H1 (cell line): ENCODE measurements around the gene ANAPC16. TPM values are rescaled to one million over a fixed set of nuclear protein-coding genes. Genes with fewer than 3 reads are reported as not detected.

Source experiments
- polyA plus RNA-seq, 7 experiments: library from polyadenylated mRNA; depleted of rRNA in 3 of 7; stranded (reverse) in 5 of 7; unstranded in 2 of 7; fragments of >200 nt in 5 of 7; fragments of 200-250 nt in 2 of 7; gene quantifications; 1 replicate in 5 of 7; 2 replicates in 1 of 7; 4 replicates in 1 of 7; pipeline versions ENCODE4 v1.2.1 to v1.2.3, GENCODE V29; 2011 to 2013; ENCODE audit warnings: missing spikeins in 2 of 7, mixed read lengths in 2 of 7
- small RNA-seq: library from polyadenylated mRNA; stranded (forward); fragments of <200 nt; extraction: miRNeasy Mini kit (QIAGEN cat#:217004); gene quantifications from one replicate; pipeline ENCODE3, GENCODE V24; 2013; ENCODE audit not compliant: insufficient read depth
- total RNA-seq: library from RNA; stranded (reverse); fragmentation: NEBNext Ultra II Directional; extraction: Animal tissue kit (Norgen Biotek cat#: 25700); gene quantifications from 2 replicates; pipeline ENCODE4 v1.2.1, GENCODE V29; 2021

The ANAPC16 gene
- total and polyA plus RNA-seq, 2 of the 8 experiments (the other 6 are each of a cell fraction or from before 2014, with no cell fraction given) = 53.1 to 57.4 TPM

Small RNA genes lying within 50 kb of the gene (small RNA-seq; reads per million reads assigned to genes)
- gene RF00019 = not detected
- not detected for gene RF00340

Other genes starting within 250 kb of the ANAPC16 start
- 1.6 and 1.9 TPM in 2 replicates for gene SPOCK2, start 127.5 kb upstream of the ANAPC16 start, total RNA-seq
- gene SPOCK2, start 127.5 kb upstream of the ANAPC16 start, polyA plus RNA-seq (2011; rRNA removed) = 1.5 and 2.6 TPM in 2 replicates
- gene ASCC1, start 264 bp downstream of the ANAPC16 start, total RNA-seq = 30.2 and 35.8 TPM in 2 replicates
- 13.7 and 25.6 TPM in 2 replicates for gene ASCC1, start 264 bp downstream of the ANAPC16 start, polyA plus RNA-seq (2011; rRNA removed)
- gene DDIT4, start 57.9 kb downstream of the ANAPC16 start, total RNA-seq = 42.1 and 47.4 TPM in 2 replicates
- gene DDIT4, start 57.9 kb downstream of the ANAPC16 start, polyA plus RNA-seq (2011; rRNA removed) = 108 and 187 TPM in 2 replicates
- 19.6 and 20.5 TPM in 2 replicates for gene DNAJB12, start 138.9 kb downstream of the ANAPC16 start, total RNA-seq
- gene DNAJB12, start 138.9 kb downstream of the ANAPC16 start, polyA plus RNA-seq (2011; rRNA removed) = 10.8 and 16.0 TPM in 2 replicates